NCI-H2029 (cell line): ENCODE measurements around the gene NT5M.

Experiments used
- DNase-seq: peaks from one replicate; lab custom pipeline; 2025; lab: John Stamatoyannopoulos, UW

NT5M gene

DNA sequence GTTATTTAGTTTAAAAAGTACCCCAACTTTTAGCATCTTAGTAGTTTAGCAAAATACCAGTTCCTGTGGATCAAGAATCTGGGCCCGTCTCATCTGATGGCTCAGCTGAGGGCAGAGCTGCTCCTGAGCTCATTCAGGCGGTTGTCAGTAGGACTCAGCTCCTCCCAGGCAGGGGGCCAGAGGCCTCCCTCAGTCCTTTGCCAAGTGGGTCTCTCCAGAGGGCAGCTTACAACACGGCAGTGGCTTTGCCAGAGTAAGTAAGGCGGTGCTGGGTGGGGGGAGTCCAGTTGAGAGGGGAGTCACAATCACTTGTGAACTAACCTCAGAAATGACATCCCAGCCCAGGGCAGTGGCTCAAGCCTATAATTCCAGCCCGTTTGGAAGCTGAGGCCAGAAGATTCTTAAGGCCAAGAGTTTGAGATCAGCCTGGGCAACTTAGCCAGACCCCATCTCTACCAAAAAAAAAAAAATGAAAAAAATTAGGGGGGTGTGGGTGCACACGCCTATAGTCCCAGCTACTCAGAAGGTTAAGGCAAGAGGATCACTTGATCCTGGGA lies 92.2 kb downstream of the NT5M start:
- DNase-seq: no peak

DNA sequence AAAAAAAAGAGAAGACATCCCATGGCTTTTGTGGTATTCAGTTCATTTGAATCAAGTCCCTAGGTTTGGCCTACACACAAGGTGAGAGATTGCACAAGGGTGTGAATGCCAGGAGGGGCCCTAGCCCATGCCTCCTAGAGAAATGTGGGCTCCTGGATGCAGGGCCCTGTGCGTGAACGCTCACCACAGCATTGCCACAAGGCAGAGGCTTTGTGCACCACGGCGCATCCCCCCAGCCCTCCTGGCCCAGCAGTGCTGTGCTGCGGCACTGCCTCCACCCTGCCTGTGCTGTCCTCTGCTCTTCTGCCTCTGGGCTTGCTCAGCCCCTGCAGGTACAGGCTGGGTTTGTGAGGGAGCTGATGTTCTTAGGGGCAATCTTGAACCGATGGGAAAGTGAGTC lies 92.7 kb downstream of the NT5M start:
- DNase-seq: no peak
